IgD-negative memory B cell (primary cell): ENCODE data around the gene DNAH8. TPM values are rescaled to one million over a fixed set of nuclear protein-coding genes. Genes with fewer than 3 reads are reported as not detected.

Experiments used
- H3K27ac Mint-ChIP-seq, 3 donors: one replicate each; pipeline ENCODE4 v1.8.0; 2020 to 2022; ENCODE audit warnings: mild to moderate bottlenecking in 3 of 3, mixed read lengths in 3 of 3, moderate library complexity in 1 of 3
- H3K27me3 Mint-ChIP-seq: one replicate; pipeline ENCODE4 v1.8.0; 2021; ENCODE audit warnings: mixed read lengths
- H3K36me3 Mint-ChIP-seq: one replicate; pipeline ENCODE4 v1.8.0; 2020; ENCODE audit warnings: mild to moderate bottlenecking, mixed read lengths
- H3K4me1 Mint-ChIP-seq, 3 donors: one replicate each; pipeline ENCODE4 v1.8.0; 2020 to 2022; ENCODE audit warnings: mixed read lengths in 3 of 3, mild to moderate bottlenecking in 1 of 3
- H3K4me3 Mint-ChIP-seq, 4 donors: one replicate each; pipeline ENCODE4 v1.8.0; 2020 to 2022; ENCODE audit warnings: mild to moderate bottlenecking in 4 of 4, mixed read lengths in 4 of 4, moderate library complexity in 3 of 4
- H3K9me3 Mint-ChIP-seq, 3 donors: one replicate each; pipeline ENCODE4 v1.8.0; 2020 to 2021; ENCODE audit warnings: mixed read lengths in 3 of 3, mild to moderate bottlenecking in 1 of 3
- polyA plus RNA-seq: library from polyadenylated mRNA; unstranded; fragments of 300-500 nt; fragmentation: Illumina TruSeq; gene quantifications from one replicate; pipeline ENCODE4 v1.2.3, GENCODE V29; 2021

DNAH8 gene
- polyA plus RNA-seq, 1 donor from 2014 or later: 0.94 TPM

DNA sequence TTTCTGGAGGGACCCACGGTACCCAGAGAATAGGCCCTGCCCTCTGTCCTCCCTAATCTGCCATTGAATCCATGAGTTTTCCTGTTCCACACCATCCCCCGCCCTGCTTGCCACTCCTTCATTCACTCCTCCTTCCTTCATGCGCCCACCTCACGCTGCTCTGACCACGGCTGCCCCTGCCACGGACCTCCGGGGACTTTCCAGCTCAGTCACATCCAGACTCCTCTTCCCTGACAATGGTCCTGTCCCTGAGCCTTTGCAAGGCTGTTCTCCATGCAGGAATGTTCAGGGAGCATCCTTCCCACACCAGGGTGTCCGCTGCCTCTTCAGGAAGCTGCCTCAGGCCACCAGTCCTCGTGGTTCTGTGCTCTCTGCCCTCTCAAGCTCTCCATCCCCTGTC, 359.4 kb downstream of the DNAH8 start:
- Mint-ChIP-seq H3K36me3 (no peaks in the 10 kb centered on the region), H3K9me3 (peaks cover 0 to 3% (median 0%) of the 10 kb centered on the region in 3 donors), H3K4me3 (no peak overlapping the region), H3K4me1 (no peaks in the 10 kb centered on the region), H3K27me3 (peaks cover 1% of the 10 kb centered on the region), H3K27ac (no peak overlapping the region)

DNA sequence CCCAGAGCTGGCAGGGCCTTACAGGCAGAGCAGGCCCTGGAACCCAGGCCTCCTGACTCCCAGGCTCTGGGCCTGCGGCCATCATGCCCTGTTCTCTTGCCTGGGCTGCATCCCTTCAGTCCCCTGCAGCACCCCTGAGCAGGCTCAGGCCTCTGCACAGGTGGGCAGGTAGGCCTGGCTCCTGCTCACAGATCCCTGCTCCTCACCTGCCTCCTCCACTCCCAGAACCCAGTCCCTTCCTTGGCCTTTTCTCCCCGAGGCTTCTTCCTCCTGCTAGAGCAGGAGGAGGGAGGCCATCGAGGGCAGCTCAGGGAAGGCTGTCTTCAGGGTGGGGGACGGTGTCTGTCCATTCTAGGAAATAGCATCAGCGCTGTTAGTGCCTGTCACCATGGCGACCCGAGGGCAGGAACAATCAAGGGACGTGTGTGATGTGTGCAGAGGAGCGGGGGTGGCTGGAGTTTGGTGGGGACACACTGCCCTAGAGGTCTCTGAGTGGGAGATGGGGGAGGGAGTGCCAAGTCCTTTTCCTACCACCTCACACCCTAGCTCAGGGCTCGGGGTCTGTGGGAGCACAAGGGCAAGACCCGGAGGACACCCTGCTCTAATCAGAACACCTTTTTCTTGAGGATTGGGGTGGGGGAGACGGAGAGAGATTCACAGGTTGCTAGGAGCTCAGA, 360.0 kb downstream of the DNAH8 start:
- Mint-ChIP-seq H3K9me3 (peaks cover 0 to 3% (median 0%) of the 10 kb centered on the region in 3 donors), H3K4me1 (no peaks in the 10 kb centered on the region), H3K4me3 (no peak overlapping the region), H3K27ac (no peak overlapping the region), H3K36me3 (no peaks in the 10 kb centered on the region), H3K27me3 (peaks cover 1% of the 10 kb centered on the region)

DNA sequence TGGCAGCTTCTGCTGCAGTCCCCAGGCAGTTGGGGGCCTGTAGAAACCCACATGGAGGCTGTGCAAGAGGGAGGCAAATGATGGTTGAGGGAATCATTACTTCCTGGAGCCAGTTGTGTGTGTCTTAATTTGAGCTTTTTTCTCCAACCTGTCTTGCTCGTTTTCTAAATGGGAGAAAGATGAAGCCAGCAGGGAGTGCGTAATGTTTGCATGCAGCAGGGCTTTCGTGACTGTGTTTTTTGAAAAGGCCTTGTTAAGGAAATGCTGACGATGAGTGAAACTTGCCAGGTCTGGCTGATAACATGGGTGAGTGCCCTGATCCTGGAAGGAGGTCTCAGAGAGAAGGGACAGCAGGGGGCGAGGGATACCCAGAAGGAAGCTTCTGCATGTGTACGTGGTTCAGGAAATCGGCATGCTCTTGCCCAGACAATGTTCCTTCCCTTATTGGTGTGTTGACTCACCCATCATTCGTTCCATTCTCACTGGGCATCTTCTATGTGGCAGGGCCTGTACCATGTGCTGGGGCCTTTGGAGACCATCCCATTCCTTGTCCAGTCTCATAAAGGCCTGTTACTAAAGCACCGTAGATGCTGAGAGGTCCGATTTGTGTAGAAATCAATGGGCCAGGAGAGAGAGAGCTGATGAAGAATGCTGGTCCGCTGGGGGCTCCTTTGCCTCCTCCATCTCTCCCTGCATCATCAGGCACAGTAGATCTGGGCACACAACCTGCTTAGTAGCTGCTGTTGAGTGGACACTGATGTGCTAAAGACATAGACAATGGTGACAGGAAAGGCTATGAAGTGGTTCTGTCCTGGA, 360.9 kb downstream of the DNAH8 start:
- Mint-ChIP-seq H3K4me1 (no peaks in the 10 kb centered on the region), H3K9me3 (no peaks in the 10 kb centered on the region), H3K4me3 (no peak overlapping the region), H3K27ac (no peak overlapping the region), H3K27me3 (peaks cover 1% of the 10 kb centered on the region), H3K36me3 (no peaks in the 10 kb centered on the region)

DNA sequence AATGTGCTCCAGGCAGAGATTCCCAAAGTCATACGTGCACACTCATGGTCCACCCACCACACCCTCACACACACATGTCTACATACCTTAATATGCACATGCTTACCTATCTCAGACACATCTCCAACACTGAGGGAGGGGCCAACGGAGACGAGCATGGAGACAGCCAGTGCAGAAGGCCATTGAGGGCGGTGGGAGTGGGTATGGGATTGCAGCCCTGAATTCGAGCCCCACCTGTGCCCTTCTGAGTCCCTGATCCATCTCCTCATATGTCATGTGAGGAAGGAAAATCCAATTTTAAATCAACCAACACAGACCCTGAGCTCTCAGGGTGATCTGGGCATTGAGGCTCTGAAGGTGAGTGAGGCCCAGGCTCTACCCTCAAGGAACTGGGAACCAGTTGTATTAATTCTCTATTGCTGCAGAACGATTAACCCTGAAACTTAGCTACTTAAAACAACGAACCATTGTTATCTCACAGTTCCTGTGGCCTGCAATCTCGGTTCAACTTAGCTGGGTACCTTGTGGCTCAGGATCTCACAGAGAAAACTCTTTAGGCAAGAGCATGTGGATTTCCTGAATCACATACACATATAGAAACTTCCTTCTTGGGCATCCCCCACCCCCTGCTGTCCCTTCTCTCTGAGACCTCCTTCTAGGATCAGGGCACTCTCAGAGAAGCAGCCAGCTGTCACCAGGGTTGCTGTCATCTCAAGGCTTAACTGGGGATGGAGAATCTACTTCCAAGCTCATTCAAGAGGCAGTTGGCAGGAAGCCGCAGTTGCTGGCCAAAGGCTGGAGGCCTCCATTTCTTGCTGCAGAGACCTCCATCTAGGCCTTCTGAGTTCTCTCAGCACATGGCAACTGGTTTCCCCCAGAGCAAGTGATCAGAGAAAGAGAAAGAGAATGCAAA, 361.8 kb downstream of the DNAH8 start:
- H3K27me3 Mint-ChIP-seq: peaks cover 1% of the 10 kb centered on the region
- no peak overlapping the region for H3K4me3 Mint-ChIP-seq
- no peak overlapping the region for H3K27ac Mint-ChIP-seq
- H3K4me1 Mint-ChIP-seq: no peaks in the 10 kb centered on the region
- H3K9me3 Mint-ChIP-seq: no peaks in the 10 kb centered on the region
- H3K36me3 Mint-ChIP-seq: no peaks in the 10 kb centered on the region

DNA sequence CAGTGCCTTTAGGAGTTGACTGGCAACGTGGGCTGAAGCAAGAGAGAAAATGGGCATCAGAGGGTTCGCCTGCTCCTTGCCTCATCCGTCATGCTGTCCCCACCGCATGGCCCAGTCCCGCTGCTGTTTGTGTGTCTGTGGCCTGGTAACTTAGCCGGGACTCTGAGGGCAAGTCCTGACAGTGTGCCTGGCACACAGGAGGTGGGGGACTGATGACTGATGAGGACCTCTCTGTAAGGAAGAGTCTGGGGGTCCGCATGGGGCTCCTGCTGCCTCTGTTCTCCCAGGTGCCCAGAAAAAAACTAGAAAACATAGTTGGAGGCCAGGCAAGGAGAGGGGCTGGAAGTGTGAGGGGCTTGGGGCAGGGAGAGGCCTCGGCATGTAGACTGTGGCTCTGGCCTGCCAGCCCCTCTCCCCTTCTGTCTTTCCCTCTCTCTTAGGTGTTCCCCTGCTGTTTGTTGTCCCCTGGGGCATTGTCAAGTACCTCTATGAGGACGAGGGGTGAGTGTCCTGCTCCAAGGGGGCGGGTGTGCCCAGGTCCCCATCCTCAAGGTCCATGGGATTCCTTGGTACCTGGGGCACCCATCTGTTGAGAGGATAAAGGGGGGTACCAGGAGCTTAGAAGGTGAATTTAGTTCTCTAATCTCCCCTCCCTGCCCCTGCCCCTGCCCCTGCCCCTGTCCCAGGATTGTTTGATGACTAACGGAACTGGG, 362.9 kb downstream of the DNAH8 start:
- Mint-ChIP-seq H3K4me3 (no peak overlapping the region), H3K4me1 (peaks cover 0 to 2% (median 0%) of the 10 kb centered on the region in 3 donors), H3K36me3 (no peaks in the 10 kb centered on the region), H3K27ac (no peak overlapping the region), H3K9me3 (no peaks in the 10 kb centered on the region), H3K27me3 (peaks cover 3% of the 10 kb centered on the region)

DNA sequence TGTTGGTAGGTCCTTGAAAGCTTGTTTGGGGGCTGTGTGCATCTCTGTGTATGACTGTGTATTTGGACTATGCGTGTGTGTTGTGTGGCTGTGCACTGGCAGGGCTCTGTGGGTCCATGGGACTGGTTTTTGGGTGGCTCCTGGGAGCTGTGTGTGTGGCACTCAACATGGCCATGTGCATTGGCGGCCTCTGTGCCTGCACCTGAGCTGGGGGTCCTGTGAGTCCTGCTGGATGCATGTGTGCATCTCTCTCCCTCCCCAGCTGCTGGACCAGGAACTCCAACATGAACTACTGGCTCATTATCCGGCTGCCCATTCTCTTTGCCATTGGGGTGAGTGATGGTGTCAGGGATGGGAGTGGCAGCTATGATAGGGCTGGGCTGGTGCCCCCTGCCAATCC, 363.6 kb downstream of the DNAH8 start:
- no peak overlapping the region for H3K4me3 Mint-ChIP-seq
- no peaks in the 10 kb centered on the region for H3K9me3 Mint-ChIP-seq
- H3K27ac Mint-ChIP-seq: no peak overlapping the region
- peaks cover 0 to 4% (median 0%) of the 10 kb centered on the region in 3 donors for H3K4me1 Mint-ChIP-seq
- H3K36me3 Mint-ChIP-seq: no peaks in the 10 kb centered on the region
- peaks cover 5% of the 10 kb centered on the region for H3K27me3 Mint-ChIP-seq

DNA sequence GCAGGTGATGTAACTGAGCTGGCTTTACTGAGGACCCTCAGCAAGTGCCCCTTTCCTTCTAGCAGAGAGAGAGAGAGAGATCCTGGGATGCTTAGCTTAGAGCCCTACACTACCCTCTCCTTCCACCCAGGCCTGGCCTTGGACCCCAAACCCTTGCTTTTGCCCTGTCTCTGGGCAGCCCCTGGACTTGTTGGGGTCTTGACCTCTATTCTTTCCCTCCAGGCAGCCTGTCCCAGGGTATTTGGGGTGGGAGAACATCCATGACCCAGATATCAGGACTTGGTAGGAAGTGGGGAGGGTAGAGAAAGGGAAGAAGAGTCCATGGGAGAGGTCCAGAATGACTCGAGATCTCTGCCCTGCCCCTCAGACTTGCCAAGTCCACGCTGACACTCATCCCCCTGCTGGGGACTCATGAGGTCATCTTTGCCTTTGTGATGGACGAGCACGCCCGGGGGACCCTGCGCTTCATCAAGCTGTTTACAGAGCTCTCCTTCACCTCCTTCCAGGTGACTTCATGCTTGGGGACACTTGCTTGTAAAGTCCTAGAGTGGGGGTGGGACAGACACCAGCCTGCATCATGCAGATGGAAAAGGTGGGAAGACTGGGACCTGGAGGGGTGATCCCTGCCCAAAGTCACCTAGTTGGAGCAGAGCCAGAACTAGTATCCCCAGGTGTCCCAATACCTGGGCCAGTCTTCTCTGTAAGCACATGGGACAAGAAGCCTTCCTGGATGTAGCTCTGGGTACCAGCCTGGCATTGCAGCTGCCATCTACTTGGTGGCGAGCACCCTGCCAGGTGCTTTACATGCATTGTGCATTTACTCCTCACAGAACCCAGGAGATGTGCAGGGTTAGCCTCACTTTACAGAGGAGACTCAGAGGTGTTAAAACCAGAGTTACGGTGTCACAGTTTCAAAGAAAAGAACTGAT, 364.4 kb downstream of the DNAH8 start:
- peaks cover 5% of the 10 kb centered on the region for H3K27me3 Mint-ChIP-seq
- H3K4me1 Mint-ChIP-seq: peaks cover 0 to 4% (median 0%) of the 10 kb centered on the region in 3 donors
- no peak overlapping the region for H3K4me3 Mint-ChIP-seq
- H3K27ac Mint-ChIP-seq: no peak overlapping the region
- no peaks in the 10 kb centered on the region for H3K9me3 Mint-ChIP-seq
- H3K36me3 Mint-ChIP-seq: peaks cover 2% of the 10 kb centered on the region

Other genes with a start within 250 kb of the DNAH8 start
- gene BTBD9, start 75.4 kb upstream of the DNAH8 start, polyA plus RNA-seq: 15.2 TPM
- 129 TPM for gene GLO1, start 12.2 kb upstream of the DNAH8 start, polyA plus RNA-seq